Ishikawa (cell line): Measurements from ENCODE around the gene PDGFB.
A peak's percentile ranks its signal among the peaks of the same experiment; 100 is the strongest.

Experiments used
- CEBPB ChIP-seq: IDR thresholded peaks from 2 replicates; pipeline ENCODE4 v1.6.1; 2012
- CREB1 ChIP-seq: IDR thresholded peaks from 2 replicates; pipeline ENCODE4 v1.6.1; 2012; ENCODE audit warnings: low read depth
- EGR1 ChIP-seq: IDR thresholded peaks from 2 replicates; pipeline ENCODE4 v1.6.1; 2012
- EP300 ChIP-seq: IDR thresholded peaks from 2 replicates; pipeline ENCODE4 v1.6.1; 2012; ENCODE audit warnings: borderline replicate concordance
- FOXM1 ChIP-seq: IDR thresholded peaks from 2 replicates; pipeline ENCODE4 v1.6.1; 2012; ENCODE audit warnings: low read depth, borderline replicate concordance
- MAX ChIP-seq: IDR thresholded peaks from 2 replicates; pipeline ENCODE4 v1.6.1; 2012
- NFIC ChIP-seq: IDR thresholded peaks from 2 replicates; pipeline ENCODE4 v1.6.1; 2012
- RAD21 ChIP-seq: IDR thresholded peaks from 2 replicates; pipeline ENCODE4 v1.6.1; 2012; ENCODE audit warnings: low read depth
- REST ChIP-seq: IDR thresholded peaks from 2 replicates; pipeline ENCODE4 v1.6.1; 2012; ENCODE audit warnings: low read depth, mild to moderate bottlenecking
- TAF1 ChIP-seq: IDR thresholded peaks from 2 replicates; pipeline ENCODE4 v1.6.1; 2012; ENCODE audit warnings: low read depth, mild to moderate bottlenecking
- TCF12 ChIP-seq: IDR thresholded peaks from 2 replicates; pipeline ENCODE4 v1.6.1; 2012; ENCODE audit warnings: low read depth
- TEAD4 ChIP-seq: IDR thresholded peaks from 2 replicates; pipeline ENCODE4 v1.6.1; 2012
- USF1 ChIP-seq: IDR thresholded peaks from 2 replicates; pipeline ENCODE4 v1.6.1; 2012
- YY1 ChIP-seq: IDR thresholded peaks from 2 replicates; pipeline ENCODE4 v1.6.1; 2012; ENCODE audit warnings: low read depth
- ZBTB7A ChIP-seq: IDR thresholded peaks from 2 replicates; pipeline ENCODE4 v1.6.1; 2012; ENCODE audit warnings: low read depth

The PDGFB gene

GRCh38 chr22:39215426-39216142 is 29.2 kb downstream of the PDGFB start:
- TF ChIP-seq RAD21: peak; percentile 43; the same call in 1 of the 2 replicates
- TF ChIP-seq TCF12: no peak
- no peak for TF ChIP-seq REST

GRCh38 chr22:39215070-39215396 is 29.7 kb downstream of the PDGFB start:
- TF ChIP-seq EGR1: no peak
- TF ChIP-seq MAX: peak; percentile 72
- TF ChIP-seq TCF12: no peak
- no peak for TF ChIP-seq CEBPB
- no peak; the same call in 1 of the 2 replicates for TF ChIP-seq NFIC

- TF ChIP-seq MAX (no peak; the same call in 1 of the 2 replicates), EGR1 (no peak), TEAD4 (peak; percentile 99), ZBTB7A (0 out of 2 replicates have a peak, but pooled peaks have one; percentile 67), RAD21 (peak; percentile 6; the same call in 1 of the 2 replicates), REST (no peak), TAF1 (no peak), EP300 (peak; percentile 97), YY1 (peak; percentile 14; the same call in 1 of the 2 replicates), TCF12 (peak; percentile 97), USF1 (no peak), NFIC (peak; percentile 69), FOXM1 (peak; percentile 94), CREB1 (no peak), CEBPB (peak; percentile 56)
These were observed 30.3 kb downstream of the PDGFB start for GRCh38 chr22:39214383-39215069.

- no peak for TF ChIP-seq TCF12
- TF ChIP-seq YY1: no peak
These were observed 30.8 kb downstream of the PDGFB start for GRCh38 chr22:39214006-39214382.

- TF ChIP-seq FOXM1: no peak
- TF ChIP-seq REST: no peak
- no peak for TF ChIP-seq MAX
- TF ChIP-seq CREB1: no peak
- TF ChIP-seq ZBTB7A: no peak
- TF ChIP-seq USF1: no peak
- TF ChIP-seq EGR1: no peak
- 0 out of 2 replicates have a peak, but pooled peaks have one; percentile 19 for TF ChIP-seq TEAD4
- TF ChIP-seq YY1: no peak
- TF ChIP-seq CEBPB: no peak
- TF ChIP-seq NFIC: no peak
- peak; percentile 39; the same call in 1 of the 2 replicates for TF ChIP-seq EP300
- TF ChIP-seq TCF12: no peak
- TF ChIP-seq TAF1: no peak
- no peak for TF ChIP-seq RAD21
These were observed 31.9 kb downstream of the PDGFB start for GRCh38 chr22:39212721-39213376.
